HepG2 (cell line): ENCODE data around the gene OR1S2. TPM values are rescaled to one million over a fixed set of nuclear protein-coding genes. Genes with fewer than 3 reads are reported as not detected.

Source experiments
- HNRNPK ChIP-seq: fragments of 200-400 bp; formaldehyde crosslinking; IDR thresholded peaks from 2 replicates; pipeline ENCODE4 v1.6.1; 2018; ENCODE audit warnings: low read length, low read depth, moderate library complexity, mild to moderate bottlenecking; ENCODE audit not compliant: poor library complexity, severe bottlenecking
- MIXL1 ChIP-seq: IDR thresholded peaks from 2 replicates; pipeline ENCODE4 v1.6.1; 2016
- MYPOP ChIP-seq: sonication (generic); formaldehyde crosslinking; IDR thresholded peaks from 2 replicates; pipeline ENCODE4 v1.8.1; 2023; ENCODE audit warnings: mild to moderate bottlenecking, moderate library complexity, missing genetic modification reagents
- NR2F6 ChIP-seq, 2 experiments: IDR thresholded peaks; 2 replicates each; pipeline ENCODE4 v1.6.1; 2016; ENCODE audit warnings: antibody characterized with exemption in 1 of 2, mild to moderate bottlenecking in 1 of 2
- PLRG1 ChIP-seq: fragments of 450-650 bp; conservative IDR thresholded peaks from 2 replicates; pipeline ENCODE4 v1.6.1; 2016
- RAD51 ChIP-seq: fragments of 450-650 bp; IDR thresholded peaks from 2 replicates; pipeline ENCODE4 v1.6.1; 2016; ENCODE audit warnings: borderline replicate concordance
- RCOR2 ChIP-seq: IDR thresholded peaks from 2 replicates; pipeline ENCODE4 v1.6.1; 2016; ENCODE audit warnings: missing biosample characterization, missing genetic modification reagents
- RELA ChIP-seq: sonication (generic); formaldehyde crosslinking; IDR thresholded peaks from 2 replicates; pipeline ENCODE4 v1.4.0; 2020; ENCODE audit warnings: missing genetic modification reagents
- TP53 ChIP-seq: sonication (generic); formaldehyde crosslinking; conservative IDR thresholded peaks from 2 replicates; pipeline ENCODE4 v1.4.0; 2020; ENCODE audit warnings: missing genetic modification reagents
- ZBTB21 ChIP-seq: sonication (generic); formaldehyde crosslinking; IDR thresholded peaks from 2 replicates; pipeline ENCODE4 v1.4.0; 2020; ENCODE audit warnings: missing genetic modification reagents
- ZBTB42 ChIP-seq: sonication (generic); formaldehyde crosslinking; IDR thresholded peaks from 2 replicates; pipeline ENCODE4 v1.5.0; 2020; ENCODE audit warnings: mild to moderate bottlenecking, missing genetic modification reagents
- ZFP36L1 ChIP-seq: sonication (generic); formaldehyde crosslinking; IDR thresholded peaks from 2 replicates; pipeline ENCODE4 v1.8.0; 2022; ENCODE audit warnings: mild to moderate bottlenecking, missing genetic modification reagents, moderate library complexity
- ZNF251 ChIP-seq: sonication (generic); formaldehyde crosslinking; IDR thresholded peaks from 2 replicates; pipeline ENCODE4 v1.9.0; 2021; ENCODE audit warnings: mild to moderate bottlenecking, missing genetic modification reagents
- ZNF343 ChIP-seq: sonication (generic); formaldehyde crosslinking; IDR thresholded peaks from 2 replicates; pipeline ENCODE4 v1.4.0; 2020; ENCODE audit warnings: mild to moderate bottlenecking, missing genetic modification reagents
- ZNF672 ChIP-seq: sonication (generic); formaldehyde crosslinking; IDR thresholded peaks from 2 replicates; pipeline ENCODE4 v1.8.1; 2022; ENCODE audit warnings: missing genetic modification reagents
- ZNF691 ChIP-seq: sonication (generic); formaldehyde crosslinking; IDR thresholded peaks from 2 replicates; pipeline ENCODE4 v1.4.0; 2020; ENCODE audit warnings: missing genetic modification reagents, low read depth, mild to moderate bottlenecking, borderline replicate concordance
- ZZZ3 ChIP-seq: sonication (generic); formaldehyde crosslinking; IDR thresholded peaks from 2 replicates; pipeline ENCODE4 v1.4.0; 2020; ENCODE audit warnings: missing genetic modification reagents, mild to moderate bottlenecking, borderline replicate concordance
- polyA plus RNA-seq, 8 experiments: library from polyadenylated mRNA; depleted of rRNA in 3 of 8; stranded (reverse) in 7 of 8; unstranded in 1 of 8; fragments of >200 nt; fragmentation: Illumina TruSeq in 4 of 8; extraction: Trizol in 4 of 8; gene quantifications; 2 replicates each; pipeline versions ENCODE4 v1.2.1 to v1.2.3, GENCODE V29; 2011 to 2016; ENCODE audit warnings: low read depth in 4 of 8, missing spikeins in 1 of 8, mixed read lengths in 1 of 8; ENCODE audit not compliant: insufficient read depth in 1 of 8
- total RNA-seq, 5 experiments: library from RNA; depleted of rRNA; stranded (reverse); fragments of >200 nt; fragmentation: Illumina TruSeq; extraction: Trizol; gene quantifications; 2 replicates each; pipeline ENCODE4 v1.2.3, GENCODE V29; 2016; ENCODE audit warnings: low read depth in 1 of 5
- TF ChIP-seq, protein P1 (sequence below): sonication (generic); formaldehyde crosslinking; IDR thresholded peaks from 2 replicates; pipeline ENCODE4 v1.5.0; 2020; ENCODE audit warnings: mild to moderate bottlenecking, missing genetic modification reagents
- TF ChIP-seq, protein P2 (sequence below): IDR thresholded peaks from 2 replicates; pipeline ENCODE4 v1.6.1; 2016; ENCODE audit warnings: low read depth, missing genetic modification reagents, missing compliant biosample characterization

OR1S2 gene
- total and polyA plus RNA-seq, 2 of the 13 experiments (the other 11 are each of a cell fraction or from before 2014, with no cell fraction given): not detected

GRCh38 chr11:58165504-58166106, 38.3 kb downstream of the OR1S2 start (continued):
- TF ChIP-seq ZBTB21 (CRISPR knock-in tag) (no peak), ZNF251 (CRISPR knock-in tag) (no peak), ZFP36L1 (CRISPR knock-in tag) (no peak), PLRG1 (no peak), MIXL1 (CRISPR knock-in tag) (peak; percentile 89), ZBTB42 (no peak), ZNF691 (no peak), ZZZ3 (CRISPR knock-in tag) (no peak), TP53 (no peak), HNRNPK (no peak), ZNF343 (no peak), RAD51 (no peak), MYPOP (CRISPR knock-in tag) (peak; percentile 50; the same call in 1 of the 2 replicates), RCOR2 (CRISPR knock-in tag) (peak; percentile 83), ZNF672 (CRISPR knock-in tag) (no peak), NR2F6 (IDR thresholded peaks at IDR 0.05) (peak; percentile 87), NR2F6 (CRISPR knock-in tag; IDR thresholded peaks at IDR 0.05) (peak; percentile 85), RELA (CRISPR knock-in tag) (no peak)
- TF ChIP-seq, protein P1, sequence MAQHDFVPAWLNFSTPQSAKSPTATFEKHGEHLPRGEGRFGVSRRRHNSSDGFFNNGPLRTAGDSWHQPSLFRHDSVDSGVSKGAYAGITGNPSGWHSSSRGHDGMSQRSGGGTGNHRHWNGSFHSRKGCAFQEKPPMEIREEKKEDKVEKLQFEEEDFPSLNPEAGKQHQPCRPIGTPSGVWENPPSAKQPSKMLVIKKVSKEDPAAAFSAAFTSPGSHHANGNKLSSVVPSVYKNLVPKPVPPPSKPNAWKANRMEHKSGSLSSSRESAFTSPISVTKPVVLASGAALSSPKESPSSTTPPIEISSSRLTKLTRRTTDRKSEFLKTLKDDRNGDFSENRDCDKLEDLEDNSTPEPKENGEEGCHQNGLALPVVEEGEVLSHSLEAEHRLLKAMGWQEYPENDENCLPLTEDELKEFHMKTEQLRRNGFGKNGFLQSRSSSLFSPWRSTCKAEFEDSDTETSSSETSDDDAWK (CRISPR knock-in tag): no peak
- TF ChIP-seq, protein P2, sequence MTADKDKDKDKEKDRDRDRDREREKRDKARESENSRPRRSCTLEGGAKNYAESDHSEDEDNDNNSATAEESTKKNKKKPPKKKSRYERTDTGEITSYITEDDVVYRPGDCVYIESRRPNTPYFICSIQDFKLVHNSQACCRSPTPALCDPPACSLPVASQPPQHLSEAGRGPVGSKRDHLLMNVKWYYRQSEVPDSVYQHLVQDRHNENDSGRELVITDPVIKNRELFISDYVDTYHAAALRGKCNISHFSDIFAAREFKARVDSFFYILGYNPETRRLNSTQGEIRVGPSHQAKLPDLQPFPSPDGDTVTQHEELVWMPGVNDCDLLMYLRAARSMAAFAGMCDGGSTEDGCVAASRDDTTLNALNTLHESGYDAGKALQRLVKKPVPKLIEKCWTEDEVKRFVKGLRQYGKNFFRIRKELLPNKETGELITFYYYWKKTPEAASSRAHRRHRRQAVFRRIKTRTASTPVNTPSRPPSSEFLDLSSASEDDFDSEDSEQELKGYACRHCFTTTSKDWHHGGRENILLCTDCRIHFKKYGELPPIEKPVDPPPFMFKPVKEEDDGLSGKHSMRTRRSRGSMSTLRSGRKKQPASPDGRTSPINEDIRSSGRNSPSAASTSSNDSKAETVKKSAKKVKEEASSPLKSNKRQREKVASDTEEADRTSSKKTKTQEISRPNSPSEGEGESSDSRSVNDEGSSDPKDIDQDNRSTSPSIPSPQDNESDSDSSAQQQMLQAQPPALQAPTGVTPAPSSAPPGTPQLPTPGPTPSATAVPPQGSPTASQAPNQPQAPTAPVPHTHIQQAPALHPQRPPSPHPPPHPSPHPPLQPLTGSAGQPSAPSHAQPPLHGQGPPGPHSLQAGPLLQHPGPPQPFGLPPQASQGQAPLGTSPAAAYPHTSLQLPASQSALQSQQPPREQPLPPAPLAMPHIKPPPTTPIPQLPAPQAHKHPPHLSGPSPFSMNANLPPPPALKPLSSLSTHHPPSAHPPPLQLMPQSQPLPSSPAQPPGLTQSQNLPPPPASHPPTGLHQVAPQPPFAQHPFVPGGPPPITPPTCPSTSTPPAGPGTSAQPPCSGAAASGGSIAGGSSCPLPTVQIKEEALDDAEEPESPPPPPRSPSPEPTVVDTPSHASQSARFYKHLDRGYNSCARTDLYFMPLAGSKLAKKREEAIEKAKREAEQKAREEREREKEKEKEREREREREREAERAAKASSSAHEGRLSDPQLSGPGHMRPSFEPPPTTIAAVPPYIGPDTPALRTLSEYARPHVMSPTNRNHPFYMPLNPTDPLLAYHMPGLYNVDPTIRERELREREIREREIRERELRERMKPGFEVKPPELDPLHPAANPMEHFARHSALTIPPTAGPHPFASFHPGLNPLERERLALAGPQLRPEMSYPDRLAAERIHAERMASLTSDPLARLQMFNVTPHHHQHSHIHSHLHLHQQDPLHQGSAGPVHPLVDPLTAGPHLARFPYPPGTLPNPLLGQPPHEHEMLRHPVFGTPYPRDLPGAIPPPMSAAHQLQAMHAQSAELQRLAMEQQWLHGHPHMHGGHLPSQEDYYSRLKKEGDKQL: peak; percentile 81; the same call in 1 of the 2 replicates
